Activated CD8-positive, alpha-beta T cell treated with anti-CD3 and anti-CD28 coated beads for 36 hours (primary cell): ENCODE data around the gene ZNF467. TPM values are rescaled to one million over a fixed set of nuclear protein-coding genes. Genes with fewer than 3 reads are reported as not detected.

Experiments used
- ATAC-seq: fragments of 200-7000 bp; cut with Tn5 transposase; one replicate; pipeline ENCODE4 v1.10.0; 2021; ENCODE audit warnings: mild to moderate bottlenecking, moderate library complexity
- CTCF ChIA-PET: fragments of 350-600 bp; sonication (Branson Sonifier 250); formaldehyde crosslinking; loops from one replicate; lab custom pipeline; 2021; ENCODE audit warnings: antibody characterized with exemption; lab: Charles Lee
- POLR2A ChIA-PET: fragments of 350-600 bp; sonication (Branson Sonifier 250); formaldehyde crosslinking; loops from one replicate; lab custom pipeline; 2021; ENCODE audit warnings: antibody characterized with exemption; lab: Charles Lee
- DNase-seq: peaks from one replicate; pipeline ENCODE4 v3.0.0-alpha.2; 2020
- H3K27ac Mint-ChIP-seq: one replicate; pipeline ENCODE4 v1.8.0; 2021; ENCODE audit warnings: mild to moderate bottlenecking, mixed read lengths
- H3K27me3 Mint-ChIP-seq: one replicate; pipeline ENCODE4 v1.8.0; 2021; ENCODE audit warnings: mixed read lengths
- H3K36me3 Mint-ChIP-seq: one replicate; pipeline ENCODE4 v1.8.0; 2021; ENCODE audit warnings: low read depth, mixed read lengths
- H3K4me1 Mint-ChIP-seq: one replicate; pipeline ENCODE4 v1.8.0; 2021; ENCODE audit warnings: low read depth, mixed read lengths
- H3K4me3 Mint-ChIP-seq: one replicate; pipeline ENCODE4 v1.8.0; 2021; ENCODE audit warnings: mild to moderate bottlenecking, moderate library complexity, mixed read lengths
- H3K9me3 Mint-ChIP-seq: one replicate; pipeline ENCODE4 v1.8.0; 2021; ENCODE audit warnings: mixed read lengths
- CTCF ChIP-seq: fragments of 200-600 bp; IDR thresholded peaks from one replicate; pipeline ENCODE4 v1.8.0; 2022; ENCODE audit warnings: antibody characterized with exemption, mild to moderate bottlenecking
- intact Hi-C: fragments of 100-400 bp; cut with micrococcal nuclease; formaldehyde crosslinking; loops from one replicate; pipeline ENCODE4 v1.10.0; 2022
- total RNA-seq, 2 experiments: library from RNA; stranded (reverse); gene quantifications; one replicate each; pipeline ENCODE4 v1.2.3, GENCODE V29; 2021

The ZNF467 gene
- total RNA-seq, 2 experiments from 2014 or later, result 0.09 TPM; not detected in 1

GRCh38 chr7:149764481-149765398 is 8.6 kb downstream of the ZNF467 start:
- CTCF ChIA-PET, result no interaction called here

GRCh38 chr7:149763563-149764240 is 9.7 kb downstream of the ZNF467 start:
- ChIA-PET POLR2A (interaction anchor here (1.0 kb wide), 1 partner anchor 8 kb away, joined by 5 read pairs; no protein-coding TSS in a partner anchor), CTCF (no interaction called here)
- intact Hi-C loops, result no loop called here
- no peak for TF ChIP-seq CTCF
- H3K4me1 Mint-ChIP-seq, result no peaks in the 10 kb centered on the region
- ATAC-seq (no peak), DNase-seq (no peak)
- H3K36me3 Mint-ChIP-seq, result no peaks in the 10 kb centered on the region
- H3K4me3 Mint-ChIP-seq, result no peak overlapping the region
- H3K27me3 Mint-ChIP-seq, result no peaks in the 10 kb centered on the region
- H3K9me3 Mint-ChIP-seq, result no peaks in the 10 kb centered on the region
- H3K27ac Mint-ChIP-seq, result no peak overlapping the region

More at GRCh38 chr7:149764481-149765398, 8.6 kb downstream of the ZNF467 start:
- no peak overlapping the region for H3K4me3 Mint-ChIP-seq
- DNase-seq (no peak), ATAC-seq (no peak)
- no peaks in the 10 kb centered on the region for H3K36me3 Mint-ChIP-seq
- H3K9me3 Mint-ChIP-seq, result no peaks in the 10 kb centered on the region
- no peaks in the 10 kb centered on the region for H3K27me3 Mint-ChIP-seq
- POLR2A ChIA-PET, result no interaction called here
- no peaks in the 10 kb centered on the region for H3K4me1 Mint-ChIP-seq
- no peak for TF ChIP-seq CTCF
- intact Hi-C loops, result no loop called here
- no peak overlapping the region for H3K27ac Mint-ChIP-seq

GRCh38 chr7:149762610-149763009 is 10.8 kb downstream of the ZNF467 start:
- TF ChIP-seq CTCF, result no peak
- Mint-ChIP-seq H3K36me3 (no peaks in the 10 kb centered on the region), H3K27ac (no peak overlapping the region), H3K27me3 (no peaks in the 10 kb centered on the region), H3K9me3 (no peaks in the 10 kb centered on the region), H3K4me3 (no peak overlapping the region), H3K4me1 (no peaks in the 10 kb centered on the region)
- CTCF ChIA-PET, result interaction anchor here (2.6 kb wide), 1 partner anchor 12 kb away, joined by 8 read pairs; no protein-coding TSS in a partner anchor
- intact Hi-C loops, result no loop called here
- DNase-seq (no peak), ATAC-seq (no peak)
- POLR2A ChIA-PET, result interaction anchor here (1.0 kb wide), 1 partner anchor 9 kb away, joined by 5 read pairs; no protein-coding TSS in a partner anchor

- CTCF ChIA-PET, result interaction anchor here (0.5 to 2.6 kb wide), 3 partner anchors 11 to 783 kb away, joined by 3 to 8 read pairs (median 4); no protein-coding TSS in a partner anchor
- Mint-ChIP-seq H3K9me3 (no peaks in the 10 kb centered on the region), H3K27me3 (no peaks in the 10 kb centered on the region), H3K4me1 (no peaks in the 10 kb centered on the region), H3K27ac (no peak overlapping the region), H3K36me3 (no peaks in the 10 kb centered on the region), H3K4me3 (no peak overlapping the region)
- intact Hi-C loops, result no loop called here
- no peak for TF ChIP-seq CTCF
- DNase-seq, result no peak
- POLR2A ChIA-PET, result interaction anchor here (0.6 kb wide), 1 partner anchor 9 kb away, joined by 3 read pairs; no protein-coding TSS in a partner anchor
- no peak for ATAC-seq
These were observed 11.3 kb downstream of the ZNF467 start for GRCh38 chr7:149762089-149762488.
